ENCODE data around the gene MTSS2. TPM values are rescaled to one million over a fixed set of nuclear protein-coding genes. Genes with fewer than 3 reads are reported as not detected.

MTSS2 gene
- total RNA-seq, 5 donors from 2014 or later (not counting 1 experiment from before 2014, with no cell fraction given), result 2.2 to 7.1 (median 5.1) TPM

DNA sequence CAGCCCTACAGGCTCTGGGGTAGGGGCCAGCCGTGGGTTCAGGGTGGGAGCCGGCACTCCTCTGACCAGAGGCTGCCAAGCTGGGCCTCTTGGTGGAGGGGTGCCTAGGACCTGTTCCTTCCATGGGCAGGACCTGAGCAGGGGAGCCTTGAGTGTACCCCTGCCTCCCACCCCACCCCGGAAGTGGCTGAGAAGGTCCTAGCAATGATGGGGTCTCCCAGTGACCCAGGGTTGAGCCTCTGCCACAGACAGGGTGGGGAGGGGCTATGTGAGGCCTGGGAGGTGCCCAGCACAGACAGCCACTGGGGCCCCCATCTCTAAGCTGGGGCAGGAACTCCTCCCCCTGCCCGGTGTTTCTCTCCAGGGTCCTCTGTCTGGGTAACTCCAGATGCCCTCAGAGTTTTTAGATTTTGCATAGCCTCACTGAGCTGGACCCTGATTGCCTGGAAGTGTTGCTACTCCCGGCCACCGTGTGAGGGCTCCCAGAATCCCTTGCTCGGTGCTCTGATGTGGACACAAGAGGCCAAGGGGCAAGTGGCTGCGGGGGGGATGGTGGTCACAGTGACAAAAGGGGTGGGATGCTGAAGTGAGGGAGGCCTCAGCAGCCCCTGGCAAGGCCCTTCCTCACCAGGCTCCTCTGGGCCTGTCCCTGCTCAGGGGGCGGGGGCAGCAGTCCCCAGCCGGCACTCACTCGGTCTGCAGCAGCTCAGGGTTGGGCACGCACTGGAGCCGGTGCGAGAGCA lies 6.4 kb upstream of the MTSS2 start:
- Mint-ChIP-seq H3K4me1 (peaks cover 21 to 22% (median 22%) of the 10 kb centered on the region in 3 donors), H3K4me3 (no peak overlapping the region), H3K36me3 (peaks cover 8% of the 10 kb centered on the region), H3K27me3 (peaks cover 0 to 2% of the 10 kb centered on the region in 2 donors), H3K9me3 (no peaks in the 10 kb centered on the region), H3K27ac (no peak overlapping the region)
- Histone ChIP-seq H3K27me3 (replicated peaks in 1 of 2; ENCODE audit: control insufficient read depth in 2 of 2, extremely low read depth in 1 of 2, insufficient read depth in 2 of 2, low read length in 1 of 2) (no peaks in the 10 kb centered on the region), H3K36me3 (ENCODE audit: control insufficient read depth in 2 of 2, extremely low read depth in 1 of 2, insufficient read depth in 1 of 2, low read length in 1 of 2) (no peaks in the 10 kb centered on the region), H3K4me1 (ENCODE audit: control insufficient read depth in 1 of 2, extremely low read depth in 1 of 2, insufficient read depth in 2 of 2, low read length in 2 of 2) (peaks cover 16 to 37% of the 10 kb centered on the region in 2 experiments), H3K4me3 (ENCODE audit: control insufficient read depth in 1 of 2, extremely low read depth in 1 of 2, low read length in 1 of 2) (no peak overlapping the region), H3K27ac (ENCODE audit: low read length) (no peak overlapping the region), H3K9me3 (no peaks in the 10 kb centered on the region)
- WGBS (ENCODE audit: insufficient coverage), result 87% methylated on average over 14 of the region's 14 CpGs
- DNase-seq (no peak), ATAC-seq (replicated peaks in 1 of 4) (no peak)
- CTCF ChIA-PET, result no interaction called here
- POLR2A ChIA-PET, result interaction anchor here in 1 of 2 donors (1.0 kb wide), 1 partner anchor 16 kb away, joined by 3 read pairs; no protein-coding TSS in a partner anchor

DNA sequence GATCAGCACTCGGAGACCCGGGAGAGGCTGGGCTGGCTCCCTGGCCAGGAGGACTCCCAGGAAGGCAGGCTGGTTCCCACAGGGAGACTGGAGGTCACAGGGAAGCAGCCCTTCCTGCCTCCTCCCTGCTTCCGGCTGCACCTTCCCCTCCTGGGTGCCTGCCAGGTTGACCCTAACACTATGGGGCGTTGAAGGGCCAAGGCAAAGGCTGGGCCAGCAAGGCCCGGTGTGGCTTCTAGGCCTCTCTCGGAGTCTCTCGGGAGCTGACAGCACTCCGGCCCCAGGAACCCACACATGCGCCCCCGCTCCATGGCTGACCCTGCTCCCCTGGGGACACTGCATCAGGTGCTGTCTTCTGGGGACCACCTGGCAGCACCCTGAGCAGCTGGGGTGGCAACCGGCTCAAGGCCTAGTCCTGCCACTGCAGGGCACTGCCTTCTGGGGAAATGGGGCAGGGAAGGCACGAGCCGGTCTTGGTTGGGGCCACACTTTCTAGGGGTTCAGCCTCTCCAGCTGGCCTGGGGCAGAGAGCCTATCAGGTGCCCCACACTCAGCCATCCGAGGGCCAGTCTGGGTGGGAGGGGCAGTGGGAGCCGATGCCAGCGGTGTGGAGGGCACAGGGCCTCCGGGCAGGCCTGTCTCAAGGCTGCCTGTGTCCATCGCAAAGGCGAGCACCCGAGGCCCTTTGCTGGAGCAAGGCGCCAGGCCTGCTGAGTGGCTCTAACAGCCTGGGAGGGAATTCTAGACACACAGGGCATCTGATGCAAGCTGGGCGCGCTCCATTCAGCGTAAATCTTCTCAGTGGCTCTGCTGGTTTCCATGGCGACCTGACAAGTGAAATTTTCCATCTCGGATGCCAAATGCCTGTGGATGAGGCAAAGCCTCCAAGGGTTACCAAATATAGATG lies 5.6 kb upstream of the MTSS2 start:
- H3K27ac ChIP-seq (ENCODE audit: low read length), result no peak overlapping the region
- POLR2A ChIA-PET, result no interaction called here
- H3K9me3 Mint-ChIP-seq, result no peaks in the 10 kb centered on the region
- ATAC-seq (replicated peaks in 1 of 4) (no peak), DNase-seq (no peak)
- peaks cover 0 to 4% of the 10 kb centered on the region in 2 experiments for H3K27me3 ChIP-seq (replicated peaks in 1 of 2; ENCODE audit: control insufficient read depth in 2 of 2, extremely low read depth in 1 of 2, insufficient read depth in 2 of 2, low read length in 1 of 2)
- no peaks in the 10 kb centered on the region for H3K36me3 ChIP-seq (ENCODE audit: control insufficient read depth in 2 of 2, extremely low read depth in 1 of 2, insufficient read depth in 1 of 2, low read length in 1 of 2)
- no peak overlapping the region for H3K27ac Mint-ChIP-seq
- peaks cover 10 to 30% of the 10 kb centered on the region in 2 experiments for H3K4me1 ChIP-seq (ENCODE audit: control insufficient read depth in 1 of 2, extremely low read depth in 1 of 2, insufficient read depth in 2 of 2, low read length in 2 of 2)
- no peak overlapping the region for H3K4me3 ChIP-seq (ENCODE audit: control insufficient read depth in 1 of 2, extremely low read depth in 1 of 2, low read length in 1 of 2)
- CTCF ChIA-PET, result no interaction called here
- H3K4me3 Mint-ChIP-seq, result no peak overlapping the region
- peaks cover 8% of the 10 kb centered on the region for H3K36me3 Mint-ChIP-seq
- H3K9me3 ChIP-seq, result no peaks in the 10 kb centered on the region
- H3K27me3 Mint-ChIP-seq, result peaks cover 0 to 5% of the 10 kb centered on the region in 2 donors
- peaks cover 15 to 17% (median 15%) of the 10 kb centered on the region in 3 donors for H3K4me1 Mint-ChIP-seq
- WGBS (ENCODE audit: insufficient coverage), result 97% methylated on average over 26 of the region's 26 CpGs

DNA sequence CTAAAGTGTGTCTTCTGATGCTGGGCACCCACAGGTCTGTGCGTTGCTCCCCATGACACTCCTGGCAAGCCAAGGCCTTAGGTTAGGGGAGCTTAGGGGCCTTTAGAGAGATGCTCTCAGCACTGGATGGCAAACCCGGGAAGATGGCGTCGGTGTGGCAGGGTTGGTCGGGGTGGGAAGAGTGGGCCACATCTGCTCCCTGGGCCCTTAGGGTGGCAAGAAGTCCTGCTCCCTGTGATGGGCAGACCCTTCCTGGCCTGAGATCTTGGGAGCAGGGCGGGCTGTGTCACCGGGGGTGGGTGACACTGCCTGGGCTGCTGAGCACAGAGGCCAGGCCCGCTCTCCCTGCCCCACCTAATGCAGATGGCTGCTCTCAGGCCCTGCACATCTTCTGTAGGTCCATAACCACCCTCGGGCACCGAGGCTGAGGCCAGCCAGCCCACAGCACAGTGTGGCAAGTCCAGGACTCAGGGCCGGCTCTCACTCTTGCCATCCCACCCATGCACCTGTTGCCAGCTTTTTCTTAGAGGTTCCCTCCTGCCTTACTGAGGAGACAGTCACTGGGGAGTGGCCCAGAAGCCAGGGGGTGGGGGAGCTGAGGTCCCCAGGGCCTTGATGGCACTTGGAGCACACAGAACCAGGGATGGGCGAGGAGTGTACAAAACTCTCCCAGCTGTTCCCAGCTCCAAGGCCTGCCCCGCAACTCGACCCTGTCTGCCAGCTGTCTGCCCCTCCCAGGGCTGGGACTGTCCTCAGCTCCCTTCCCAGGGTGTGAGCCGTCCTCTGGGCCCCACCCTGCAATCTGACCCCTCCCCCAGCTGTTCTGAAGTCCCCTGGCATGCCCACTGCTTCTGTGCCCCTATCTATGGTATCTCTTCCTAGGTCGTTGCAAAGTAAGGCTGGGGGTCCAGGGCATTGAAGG lies 4.4 kb upstream of the MTSS2 start:
- Mint-ChIP-seq H3K4me1 (peaks cover 2 to 8% (median 5%) of the 10 kb centered on the region in 3 donors), H3K4me3 (no peak overlapping the region), H3K9me3 (no peaks in the 10 kb centered on the region), H3K36me3 (peaks cover 6% of the 10 kb centered on the region), H3K27me3 (peaks cover 0 to 8% of the 10 kb centered on the region in 2 donors), H3K27ac (no peak overlapping the region)
- no peak for DNase-seq
- H3K4me1 ChIP-seq (ENCODE audit: control insufficient read depth in 1 of 2, extremely low read depth in 1 of 2, insufficient read depth in 2 of 2, low read length in 2 of 2), result peaks cover 2 to 23% of the 10 kb centered on the region in 2 experiments
- peaks cover 0 to 9% of the 10 kb centered on the region in 2 experiments for H3K27me3 ChIP-seq (replicated peaks in 1 of 2; ENCODE audit: control insufficient read depth in 2 of 2, extremely low read depth in 1 of 2, insufficient read depth in 2 of 2, low read length in 1 of 2)
- WGBS (ENCODE audit: insufficient coverage), result 92% methylated on average over 13 of the region's 16 CpGs
- no peaks in the 10 kb centered on the region for H3K36me3 ChIP-seq (ENCODE audit: control insufficient read depth in 2 of 2, extremely low read depth in 1 of 2, insufficient read depth in 1 of 2, low read length in 1 of 2)
- no peak overlapping the region for H3K4me3 ChIP-seq (ENCODE audit: control insufficient read depth in 1 of 2, extremely low read depth in 1 of 2, low read length in 1 of 2)
- CTCF ChIA-PET, result no interaction called here
- POLR2A ChIA-PET, result no interaction called here
- ATAC-seq (replicated peaks in 1 of 4), result no peak
- H3K27ac ChIP-seq (ENCODE audit: low read length), result no peak overlapping the region
- H3K9me3 ChIP-seq, result no peaks in the 10 kb centered on the region

DNA sequence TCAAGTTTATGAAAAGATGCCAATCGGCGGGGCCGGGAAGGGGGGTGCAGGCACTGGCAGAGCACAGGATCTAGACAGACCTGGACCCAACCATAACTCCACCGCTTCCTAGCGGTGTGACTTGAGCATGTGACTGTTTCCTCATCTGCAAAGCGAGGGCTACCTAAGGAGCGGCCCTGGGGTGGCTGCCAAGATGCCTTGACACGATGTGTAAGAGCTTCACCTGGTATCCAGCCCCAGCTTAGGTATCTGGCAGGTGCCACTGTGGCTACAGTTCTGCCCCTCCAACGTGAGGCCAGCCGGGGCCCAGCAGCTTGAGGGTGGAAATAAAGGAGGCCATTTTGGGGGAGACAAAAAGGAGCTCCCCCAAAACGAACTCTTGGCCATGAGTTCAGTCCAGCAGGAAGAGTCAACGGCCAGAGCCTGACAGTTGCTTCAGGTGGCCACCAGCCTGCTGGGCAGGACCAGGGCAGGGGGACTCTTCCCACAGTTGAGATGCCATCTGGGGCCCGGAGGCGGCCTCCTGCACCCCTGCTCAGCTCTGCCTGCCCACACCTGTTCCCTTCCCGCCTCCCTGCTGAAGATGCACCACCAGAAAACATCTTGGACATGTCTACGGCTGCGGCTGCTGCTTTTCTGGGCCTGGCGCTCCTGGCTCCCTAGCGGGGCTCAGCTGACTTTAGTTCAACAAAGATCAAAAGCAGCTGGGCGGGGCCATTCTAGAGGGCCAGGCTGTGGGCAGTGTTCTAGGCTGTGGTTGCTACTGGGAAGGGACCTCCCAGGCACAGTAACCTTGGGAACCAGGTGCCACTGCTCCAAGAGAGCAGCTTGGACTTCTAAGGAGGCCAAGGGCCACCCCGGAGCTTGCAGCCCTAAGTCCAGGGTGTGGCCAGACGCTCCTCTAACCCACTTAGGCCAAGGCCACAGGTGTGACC lies 3.4 kb upstream of the MTSS2 start:
- POLR2A ChIA-PET, result no interaction called here
- no peak overlapping the region for H3K4me3 ChIP-seq (ENCODE audit: control insufficient read depth in 1 of 2, extremely low read depth in 1 of 2, low read length in 1 of 2)
- H3K4me3 Mint-ChIP-seq, result no peak overlapping the region
- H3K9me3 Mint-ChIP-seq, result no peaks in the 10 kb centered on the region
- WGBS (ENCODE audit: insufficient coverage), result 87% methylated on average over 21 of the region's 22 CpGs
- no peaks in the 10 kb centered on the region for H3K9me3 ChIP-seq
- peaks cover 5% of the 10 kb centered on the region for H3K36me3 Mint-ChIP-seq
- no peak overlapping the region for H3K27ac Mint-ChIP-seq
- ATAC-seq (replicated peaks in 1 of 4) (no peak), DNase-seq (no peak)
- H3K36me3 ChIP-seq (ENCODE audit: control insufficient read depth in 2 of 2, extremely low read depth in 1 of 2, insufficient read depth in 1 of 2, low read length in 1 of 2), result no peaks in the 10 kb centered on the region
- CTCF ChIA-PET, result no interaction called here
- H3K27ac ChIP-seq (ENCODE audit: low read length), result no peak overlapping the region
- H3K4me1 Mint-ChIP-seq, result peaks cover 0 to 11% (median 6%) of the 10 kb centered on the region in 3 donors
- peaks cover 0 to 14% of the 10 kb centered on the region in 2 donors for H3K27me3 Mint-ChIP-seq
- H3K27me3 ChIP-seq (replicated peaks in 1 of 2; ENCODE audit: control insufficient read depth in 2 of 2, extremely low read depth in 1 of 2, insufficient read depth in 2 of 2, low read length in 1 of 2), result peaks cover 0 to 19% of the 10 kb centered on the region in 2 experiments
- H3K4me1 ChIP-seq (ENCODE audit: control insufficient read depth in 1 of 2, extremely low read depth in 1 of 2, insufficient read depth in 2 of 2, low read length in 2 of 2), result peaks cover 0 to 23% of the 10 kb centered on the region in 2 experiments

DNA sequence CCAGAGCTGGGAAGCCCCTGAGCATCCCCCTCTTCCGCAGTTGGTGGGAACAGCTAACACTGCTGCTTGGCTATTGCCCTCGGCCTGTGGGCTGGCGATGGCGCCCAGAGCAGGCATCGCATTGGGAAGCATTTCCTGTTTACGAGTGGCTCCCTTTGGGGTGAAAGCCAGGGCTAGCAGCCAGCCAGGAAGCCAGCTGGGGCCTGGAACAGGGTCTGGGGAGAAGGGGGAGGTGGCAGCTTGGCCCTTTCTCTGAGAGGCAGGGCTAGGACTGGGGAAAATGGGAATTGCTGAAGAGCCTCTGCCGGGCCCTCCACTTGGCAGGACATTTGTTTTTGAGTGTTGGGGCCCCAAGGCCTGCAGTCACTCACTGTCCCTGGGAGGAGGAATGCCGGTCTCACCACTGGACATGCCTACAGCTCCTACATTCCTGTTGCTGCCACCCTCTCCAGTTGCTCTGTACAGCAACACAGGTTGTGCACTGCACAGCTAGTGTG lies 2.4 kb upstream of the MTSS2 start:
- Histone ChIP-seq H3K27me3 (replicated peaks in 1 of 2; ENCODE audit: control insufficient read depth in 2 of 2, extremely low read depth in 1 of 2, insufficient read depth in 2 of 2, low read length in 1 of 2) (peaks cover 0 to 29% of the 10 kb centered on the region in 2 experiments), H3K27ac (ENCODE audit: low read length) (no peak overlapping the region), H3K4me1 (ENCODE audit: control insufficient read depth in 1 of 2, extremely low read depth in 1 of 2, insufficient read depth in 2 of 2, low read length in 2 of 2) (peaks cover 0 to 19% of the 10 kb centered on the region in 2 experiments), H3K36me3 (ENCODE audit: control insufficient read depth in 2 of 2, extremely low read depth in 1 of 2, insufficient read depth in 1 of 2, low read length in 1 of 2) (no peaks in the 10 kb centered on the region), H3K9me3 (no peaks in the 10 kb centered on the region), H3K4me3 (ENCODE audit: control insufficient read depth in 1 of 2, extremely low read depth in 1 of 2, low read length in 1 of 2) (no peak overlapping the region)
- Mint-ChIP-seq H3K9me3 (no peaks in the 10 kb centered on the region), H3K4me3 (no peak overlapping the region), H3K27me3 (peaks cover 0 to 21% of the 10 kb centered on the region in 2 donors), H3K36me3 (peaks cover 5% of the 10 kb centered on the region), H3K4me1 (peaks cover 0 to 11% (median 6%) of the 10 kb centered on the region in 3 donors), H3K27ac (no peak overlapping the region)
- DNase-seq, result no peak
- CTCF ChIA-PET, result no interaction called here
- WGBS (ENCODE audit: insufficient coverage), result 62% methylated on average over 3 of the region's 8 CpGs
- POLR2A ChIA-PET, result no interaction called here
- no peak for ATAC-seq (replicated peaks in 1 of 4)

Data from T-cell (primary cell).